EL (cell line): ENCODE results near the gene ZIC2.
"Not testable (repeated sequence)": the region's sequence is repeated elsewhere in the genome, so short reads cannot be mapped to it uniquely, and the experiment has no call there.

Source experiments
- DNase-seq: peaks from one replicate; pipeline ENCODE4 v3.0.0-alpha.2; 2016

The ZIC2 gene

DNA sequence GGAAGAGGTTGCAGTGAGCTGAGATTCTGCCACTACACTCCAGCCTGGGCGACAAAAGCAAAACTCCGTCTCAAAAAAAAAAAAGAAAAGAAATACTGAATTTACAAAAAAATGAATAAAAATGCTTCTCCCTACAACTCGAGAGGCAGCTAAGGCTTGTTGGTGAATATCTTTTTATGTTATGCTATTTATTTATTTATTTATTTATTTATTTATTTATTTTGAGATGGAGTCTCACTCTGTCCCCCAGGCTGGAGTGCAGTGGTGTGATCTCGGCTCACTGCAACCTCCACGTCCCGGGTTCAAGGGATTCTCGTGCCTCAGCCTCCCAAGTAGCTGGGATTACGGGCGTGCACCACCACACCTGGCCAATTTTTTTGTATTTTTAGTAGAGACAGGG, 51.1 kb downstream of the ZIC2 start:
- not testable (repeated sequence) for DNase-seq

DNA sequence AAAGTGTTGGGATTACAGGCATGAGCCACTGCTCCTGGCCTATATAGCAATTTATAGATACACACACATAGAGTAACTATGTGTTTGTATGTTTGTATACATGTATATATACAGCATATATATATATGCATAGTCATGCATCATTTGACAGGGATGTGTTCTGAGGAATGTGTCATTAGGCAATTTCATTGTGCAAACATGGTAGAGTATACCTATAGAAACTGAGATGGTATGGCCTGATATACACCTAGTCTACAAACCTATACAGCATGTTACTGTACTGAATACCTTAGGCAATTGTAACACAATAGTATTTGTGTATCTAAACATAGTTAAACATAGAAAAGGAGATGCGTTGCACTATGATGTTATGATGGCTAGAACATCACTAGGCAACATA, 54.4 kb downstream of the ZIC2 start:
- no peak for DNase-seq
